SU-DHL-6 (cell line): ENCODE measurements around the gene KIF5C.

Source experiments
- CTCF ChIP-seq: fragments of 200-600 bp; sonication (generic); IDR thresholded peaks from one replicate; pipeline ENCODE4 v1.5.1; 2017; ENCODE audit warnings: antibody characterized with exemption, mild to moderate bottlenecking, low read length, moderate library complexity; ENCODE audit not compliant: insufficient read depth, poor library complexity, severe bottlenecking
- EZH2phosphoT487 ChIP-seq: fragments of 200-600 bp; sonication (generic), shearing (Covaris generic); conservative IDR thresholded peaks from 2 replicates; pipeline ENCODE4 v1.6.1; 2018; ENCODE audit warnings: mild to moderate bottlenecking, antibody characterized with exemption, low read length, moderate library complexity, mixed read lengths

- TF ChIP-seq CTCF (no peak), EZH2phosphoT487 (no peak)
Observed at GRCh38 chr2:148913061-148913460, 38.0 kb downstream of the KIF5C start.
